NCI-H446 (cell line): ENCODE results near the gene TBX1.
A peak's percentile ranks its signal among the peaks of the same experiment; 100 is the strongest.
"Not testable (repeated sequence)": the region's sequence is repeated elsewhere in the genome, so short reads cannot be mapped to it uniquely, and the experiment has no call there.

Experiments used
- DNase-seq, 2 experiments: peaks; one replicate each; lab custom pipeline; 2025; lab: John Stamatoyannopoulos, UW

The TBX1 gene

GRCh38 chr22:19784384-19785175 is 24.0 kb downstream of the TBX1 start:
- no peak for DNase-seq

- DNase-seq: no peak
Measured at GRCh38 chr22:19785461-19786263, 25.1 kb downstream of the TBX1 start.

DNA sequence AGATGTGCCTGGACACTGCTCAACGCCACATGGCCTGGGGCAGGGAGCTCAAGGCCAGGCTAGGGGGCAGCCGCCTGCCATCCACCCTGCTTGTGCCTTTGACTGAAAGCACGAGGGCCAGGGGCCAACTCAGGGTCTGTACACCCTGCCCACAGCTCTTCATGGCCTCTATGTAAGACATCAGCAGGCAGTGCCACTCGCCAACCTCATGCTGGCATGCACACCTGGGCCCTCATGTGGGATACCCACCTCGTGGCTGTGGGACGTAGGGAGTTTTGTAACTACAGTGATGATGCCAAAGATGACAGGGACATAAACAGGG is 25.6 kb downstream of the TBX1 start:
- DNase-seq: no peak

DNA sequence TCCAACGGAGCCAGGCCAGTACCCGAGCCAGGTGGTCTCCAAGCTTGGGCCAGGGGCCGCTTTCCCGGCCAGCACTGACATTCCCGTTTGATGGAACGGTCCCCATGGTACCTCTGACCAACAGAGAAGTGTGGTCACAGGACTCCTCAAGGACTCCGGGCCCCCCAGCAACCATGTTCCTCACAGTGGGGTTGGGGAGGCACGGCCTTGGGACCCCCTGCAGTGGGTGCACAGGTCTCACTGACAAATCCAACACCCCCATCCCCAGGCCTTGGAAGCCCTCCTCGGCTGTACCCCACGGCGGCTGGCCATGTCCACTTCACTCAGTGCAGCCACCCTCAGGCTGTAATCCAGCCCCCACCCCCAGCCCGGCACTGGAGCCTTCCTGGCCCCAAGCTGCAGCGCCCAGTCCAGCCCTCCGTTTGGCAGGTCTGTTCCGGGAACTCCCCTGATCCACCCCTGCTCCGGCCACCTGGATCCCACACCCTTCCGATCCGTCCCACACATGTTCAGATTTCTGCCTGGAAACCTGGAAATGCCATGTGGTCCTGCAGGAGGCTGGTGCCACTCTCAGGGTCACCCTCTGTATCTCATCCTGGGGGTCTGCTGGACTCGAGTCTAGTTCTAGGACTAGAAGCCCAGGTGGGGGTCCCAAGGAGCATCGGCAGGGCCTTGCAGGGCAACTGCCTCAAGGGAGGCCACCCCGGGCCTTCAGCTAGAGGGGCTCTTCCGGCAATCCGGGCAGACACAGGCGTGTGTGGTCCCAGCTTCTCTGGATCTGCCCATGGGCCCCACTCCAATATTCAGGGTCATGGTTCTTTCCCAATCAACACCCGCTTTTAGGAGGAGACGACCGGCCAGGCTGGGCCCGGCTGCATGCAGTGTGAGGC is 26.6 kb downstream of the TBX1 start:
- no peak for DNase-seq

DNA sequence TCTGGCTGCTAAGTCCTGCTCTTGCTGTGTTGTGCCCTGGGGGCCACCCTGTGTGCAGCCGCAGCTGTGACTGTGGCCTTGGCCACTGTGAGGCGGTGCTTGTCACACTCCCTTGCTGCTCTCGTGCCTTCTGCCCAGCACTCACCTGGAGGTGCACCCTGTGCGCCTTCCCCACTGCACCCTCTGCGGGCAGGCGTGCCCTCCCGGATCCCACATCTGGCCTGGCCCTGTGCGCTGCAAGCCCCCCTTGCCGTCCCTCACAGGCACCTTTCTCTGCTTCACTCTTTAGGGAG is 27.2 kb downstream of the TBX1 start:
- no peak for DNase-seq

DNA sequence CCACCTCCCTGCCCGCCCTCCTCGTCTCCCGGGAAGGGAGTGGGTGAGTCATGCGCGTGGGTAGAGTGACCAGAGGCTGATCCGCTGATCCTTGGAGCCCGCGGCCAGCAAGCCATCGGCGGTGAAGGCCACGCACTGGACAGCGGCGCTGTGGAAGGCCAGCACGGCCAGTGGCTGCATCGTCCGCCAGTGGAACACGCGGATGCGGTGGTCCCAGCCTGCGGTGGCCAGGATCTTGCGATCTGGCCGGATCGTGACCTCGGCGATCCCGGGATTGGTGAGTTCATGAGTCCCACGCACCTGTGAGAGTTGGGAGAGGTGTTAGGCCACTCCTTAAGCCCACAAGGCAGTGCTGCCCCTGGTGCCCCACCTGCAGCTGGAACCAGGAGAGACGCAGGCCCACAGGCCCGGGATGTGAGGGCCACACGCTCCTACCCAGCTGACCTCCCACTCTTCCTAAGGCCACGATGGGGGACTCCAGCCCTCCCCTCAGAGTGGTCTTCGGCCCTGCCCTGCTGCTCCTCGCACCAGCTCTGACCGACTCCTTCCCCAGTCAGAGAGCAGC is 28.2 kb downstream of the TBX1 start:
- no peak for DNase-seq

DNA sequence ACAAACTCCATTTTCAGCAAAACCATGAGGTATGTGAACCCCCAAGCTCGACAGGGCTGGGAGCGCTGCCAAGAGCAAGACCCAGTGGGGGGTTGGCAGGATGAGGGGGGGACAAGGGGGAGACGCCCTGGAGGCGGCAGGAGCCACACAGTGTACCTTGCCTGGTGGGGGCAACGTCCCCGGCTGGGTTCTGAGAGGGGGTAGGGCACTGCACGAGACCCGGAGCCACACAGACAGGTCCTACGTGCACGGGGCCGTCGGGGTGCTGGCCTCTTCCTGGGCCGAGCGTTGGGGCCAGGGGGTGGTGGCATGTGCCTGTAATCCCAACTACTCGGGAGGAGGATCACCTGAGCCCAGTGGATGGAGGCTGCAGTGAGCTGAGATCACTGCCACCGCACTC is 28.8 kb downstream of the TBX1 start:
- DNase-seq: no peak

DNA sequence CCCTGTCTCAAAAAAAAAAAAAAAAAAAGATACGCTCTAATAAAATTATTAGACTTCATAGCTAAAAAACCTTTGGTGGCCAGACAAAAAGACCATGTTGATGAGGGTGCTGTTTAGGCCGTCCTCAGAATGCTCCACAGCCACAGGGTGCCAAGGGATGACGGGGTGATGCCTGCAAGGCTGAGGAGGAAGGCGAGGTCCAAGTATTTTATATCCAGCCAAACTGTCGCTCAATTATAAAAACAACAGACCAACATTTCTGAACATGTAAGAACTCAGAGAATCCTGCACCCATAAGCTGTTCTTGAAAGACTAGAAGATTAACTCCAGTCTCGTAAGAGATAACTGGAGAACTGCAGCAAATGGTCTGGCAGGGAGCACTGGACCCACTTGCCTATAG is 29.2 kb downstream of the TBX1 start:
- no peak for DNase-seq

DNA sequence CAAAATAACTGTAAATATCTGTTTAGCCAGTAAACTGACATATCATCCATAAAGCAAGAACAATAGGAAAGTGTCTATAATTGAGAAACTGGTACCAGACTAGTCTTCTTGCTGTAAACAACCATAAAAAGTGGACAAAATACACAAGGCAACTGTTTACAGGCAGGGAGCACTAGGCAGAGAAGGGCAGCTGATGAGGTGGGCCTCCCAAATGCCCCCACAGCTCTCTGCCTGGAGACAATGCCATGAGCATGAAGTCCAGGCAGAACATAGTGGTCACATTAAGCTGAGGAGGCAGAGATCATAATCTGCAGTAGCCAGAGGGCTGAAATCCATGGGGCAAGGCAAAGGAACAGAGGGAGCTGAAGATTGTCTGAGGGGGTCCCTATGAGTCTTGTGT is 30.7 kb downstream of the TBX1 start:
- no peak for DNase-seq

DNA sequence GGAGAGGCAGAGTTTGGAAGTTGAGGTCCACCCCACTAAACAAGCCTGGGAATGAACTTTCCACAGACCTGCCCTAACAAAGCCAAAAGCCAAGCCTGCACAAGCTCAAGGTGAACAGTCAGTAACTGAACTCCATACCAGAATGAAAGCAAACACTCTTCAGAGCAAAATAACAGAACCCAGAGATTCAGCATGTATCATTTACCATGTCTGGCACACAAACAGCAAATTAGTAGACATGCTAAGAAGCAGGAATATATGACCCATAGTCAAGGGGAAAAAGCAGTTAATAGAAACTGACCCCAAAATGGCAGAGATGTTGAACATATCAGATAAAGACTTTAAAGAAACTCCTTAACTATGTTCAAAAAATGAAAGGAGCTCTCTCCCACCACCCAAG is 31.3 kb downstream of the TBX1 start:
- no peak for DNase-seq

DNA sequence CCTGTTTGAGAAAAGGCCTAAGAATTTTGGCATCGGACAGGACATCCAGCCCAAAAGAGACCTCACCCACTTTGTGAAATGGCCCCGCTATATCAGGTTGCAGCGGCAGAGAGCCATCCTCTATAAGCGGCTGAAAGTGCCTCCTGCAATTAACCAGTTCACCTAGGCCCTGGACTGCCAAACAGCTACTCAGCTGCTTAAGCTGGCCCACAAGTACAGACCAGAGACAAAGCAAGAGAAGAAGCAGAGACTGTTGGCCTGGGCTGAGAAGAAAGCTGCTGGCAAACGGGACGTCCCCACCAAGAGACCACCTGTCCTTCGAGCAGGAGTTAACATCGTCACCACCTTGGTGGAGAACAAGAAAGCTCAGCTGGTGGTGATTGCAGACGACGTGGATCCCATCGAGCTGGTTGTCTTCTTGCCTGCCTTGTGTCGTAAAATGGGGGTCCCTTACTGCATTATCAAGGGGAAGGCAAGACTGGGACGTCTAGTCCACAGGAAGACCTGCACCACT is 31.9 kb downstream of the TBX1 start:
- DNase-seq: not testable (repeated sequence)

DNA sequence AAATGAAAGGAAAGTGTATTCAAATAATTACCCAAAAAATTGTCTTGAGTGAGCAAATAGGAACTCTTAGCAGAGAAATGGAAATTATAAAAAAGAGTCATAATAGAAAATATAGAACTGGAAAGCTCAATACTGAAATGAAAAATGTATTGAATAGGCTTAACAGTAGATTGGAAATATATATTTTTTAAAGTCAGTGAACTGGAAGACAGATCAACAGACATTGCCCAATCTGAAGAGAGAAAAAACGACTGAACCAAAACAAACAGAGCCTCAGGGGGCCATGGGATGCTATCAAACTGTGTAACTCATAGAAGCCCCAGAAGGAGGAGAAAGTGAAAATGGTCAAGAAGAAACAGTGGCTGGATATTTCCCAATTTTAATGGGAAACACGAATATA is 32.6 kb downstream of the TBX1 start:
- no peak for DNase-seq

- no peak for DNase-seq
Measured at GRCh38 chr22:19793661-19794310, 33.2 kb downstream of the TBX1 start.

GRCh38 chr22:19795617-19796008 is 35.0 kb downstream of the TBX1 start:
- no peak for DNase-seq

GRCh38 chr22:19796160-19796559 is 35.6 kb downstream of the TBX1 start:
- DNase-seq: no peak

GRCh38 chr22:19797086-19798002 is 36.8 kb downstream of the TBX1 start:
- no peak for DNase-seq

GRCh38 chr22:19798003-19798665 is 37.6 kb downstream of the TBX1 start:
- no peak for DNase-seq

DNA sequence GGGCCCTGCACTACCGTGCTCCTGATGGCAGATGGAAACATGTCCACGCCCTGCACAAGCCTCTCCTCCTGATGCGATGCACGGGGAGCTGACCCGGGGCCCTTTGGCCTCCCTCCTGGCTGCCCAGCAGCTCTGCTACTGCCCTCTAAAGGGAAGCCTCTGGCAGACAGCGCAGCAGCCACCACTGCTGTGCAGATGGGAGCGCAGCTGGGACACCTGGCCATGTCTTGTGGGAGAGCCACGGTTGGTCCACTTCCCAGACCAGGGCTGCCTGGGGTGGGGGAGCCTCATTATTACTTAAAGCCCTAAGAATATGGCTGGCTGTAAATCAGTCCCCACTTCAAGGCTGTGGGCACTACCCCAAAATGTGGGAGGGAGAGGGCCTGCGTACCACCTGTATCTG is 38.3 kb downstream of the TBX1 start:
- DNase-seq: no peak

GRCh38 chr22:19799322-19800190 is 39.0 kb downstream of the TBX1 start:
- DNase-seq: peak in 1 of 2 experiments; percentile 33
